Embryonic facial prominence (tissue), 1 donor: Measurements from ENCODE around the gene ASIC3.

Experiments
- DNase-seq: peaks from one replicate; pipeline ENCODE4 v3.0.0-alpha.2; 2016; ENCODE audit errors: extremely low spot score

Gene ASIC3

GRCh38 chr7:151056666-151057505 is 8.6 kb downstream of the ASIC3 start:
- no peak for DNase-seq

DNA sequence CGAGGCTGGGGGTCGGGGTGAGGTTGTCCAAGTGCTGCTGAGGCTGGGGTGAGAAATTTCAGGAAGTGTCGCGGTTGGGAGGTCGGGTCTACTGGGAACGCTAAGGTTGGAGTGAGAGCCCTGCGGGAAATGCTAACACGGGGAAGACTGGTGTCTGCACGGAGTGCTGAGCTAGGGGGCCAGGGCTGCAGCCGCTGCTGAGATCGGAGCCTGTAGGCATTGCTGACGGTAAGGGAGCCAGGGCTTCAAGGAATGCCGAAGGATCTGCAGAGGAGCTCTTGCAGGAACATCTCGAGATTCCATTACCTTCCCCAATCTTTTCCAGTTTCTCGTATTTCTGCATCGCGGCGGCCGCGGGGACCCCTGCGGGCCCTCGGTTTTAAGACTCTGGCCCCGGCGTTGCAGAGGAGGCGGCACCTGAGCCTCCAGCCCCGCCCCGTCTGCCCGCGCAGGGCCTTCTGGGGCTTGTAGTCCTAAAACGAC is 9.2 kb downstream of the ASIC3 start, which contains the start of gene CDK5:
Gene CDK5, minus strand, starts transcription at position 392 of the 483 bp plus-strand sequence. Its CDS starts 49 bp downstream, at position 343.
- DNase-seq: no peak

DNA sequence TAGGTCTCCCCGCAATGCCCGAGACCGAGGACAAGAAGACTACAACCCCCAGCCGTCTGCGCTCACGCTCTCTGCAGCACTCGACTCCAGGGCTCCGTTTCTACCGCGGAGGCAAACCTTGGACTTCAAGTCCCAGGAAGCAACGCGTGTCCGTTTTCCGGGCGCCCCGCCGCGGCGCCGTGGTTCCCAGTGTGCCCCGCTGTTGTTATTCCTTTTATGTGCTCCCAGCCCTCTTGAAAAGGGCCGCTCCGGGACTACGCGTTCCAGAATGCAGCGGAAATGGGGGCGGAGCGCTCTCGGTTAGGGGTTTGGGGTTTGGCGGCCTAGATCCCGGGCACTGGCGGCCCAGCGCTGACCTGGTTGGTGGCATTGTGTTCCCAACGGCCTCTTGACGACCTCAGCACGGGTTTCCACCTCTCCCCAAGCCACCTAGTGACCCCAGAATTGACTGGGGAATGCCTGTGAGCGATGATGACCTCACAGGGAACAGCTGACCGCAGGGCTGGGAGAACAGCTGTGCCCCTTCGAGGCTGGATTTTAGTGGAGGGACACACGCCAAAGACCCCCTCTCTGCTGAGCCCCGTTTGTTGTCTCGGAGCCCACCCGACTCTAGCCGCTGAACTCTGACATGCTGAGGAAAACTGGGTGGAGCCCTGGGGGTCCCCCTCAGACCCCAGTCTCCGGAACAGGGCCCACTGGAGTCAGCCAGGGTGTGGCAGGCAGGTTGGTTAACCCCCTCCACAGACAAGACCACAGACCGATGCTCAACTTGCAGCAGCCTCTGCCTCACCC is 9.9 kb downstream of the ASIC3 start:
- peak; percentile 100 for DNase-seq

DNA sequence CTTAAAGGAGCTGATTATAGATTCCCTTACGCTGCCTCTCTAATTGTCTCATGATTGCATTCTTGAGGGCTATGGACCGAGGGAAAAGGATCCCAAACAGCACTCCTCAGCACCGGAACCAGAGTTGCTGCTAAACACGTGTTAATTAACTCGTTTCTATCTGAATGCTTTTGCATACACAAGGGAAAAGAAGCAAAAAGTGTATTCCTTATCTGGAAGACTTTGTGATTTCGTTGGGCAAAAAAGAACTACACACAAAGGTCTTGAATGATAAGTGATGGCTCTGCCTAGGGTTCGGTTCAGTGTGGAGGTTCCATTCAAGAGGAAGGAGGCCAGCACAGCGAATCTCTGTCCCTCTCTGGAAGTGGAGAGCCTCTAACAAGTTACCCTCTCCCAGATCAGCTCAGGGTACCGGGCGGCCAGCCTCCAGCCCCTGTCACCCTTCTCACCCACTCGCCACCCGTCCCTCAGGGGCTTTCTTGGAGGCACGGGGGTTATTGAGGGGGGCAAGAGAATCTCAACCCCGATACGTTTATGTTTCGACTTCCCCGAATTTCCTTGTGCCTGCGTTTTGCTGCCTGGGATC is 10.5 kb downstream of the ASIC3 start:
- DNase-seq: peak; percentile 49

DNA sequence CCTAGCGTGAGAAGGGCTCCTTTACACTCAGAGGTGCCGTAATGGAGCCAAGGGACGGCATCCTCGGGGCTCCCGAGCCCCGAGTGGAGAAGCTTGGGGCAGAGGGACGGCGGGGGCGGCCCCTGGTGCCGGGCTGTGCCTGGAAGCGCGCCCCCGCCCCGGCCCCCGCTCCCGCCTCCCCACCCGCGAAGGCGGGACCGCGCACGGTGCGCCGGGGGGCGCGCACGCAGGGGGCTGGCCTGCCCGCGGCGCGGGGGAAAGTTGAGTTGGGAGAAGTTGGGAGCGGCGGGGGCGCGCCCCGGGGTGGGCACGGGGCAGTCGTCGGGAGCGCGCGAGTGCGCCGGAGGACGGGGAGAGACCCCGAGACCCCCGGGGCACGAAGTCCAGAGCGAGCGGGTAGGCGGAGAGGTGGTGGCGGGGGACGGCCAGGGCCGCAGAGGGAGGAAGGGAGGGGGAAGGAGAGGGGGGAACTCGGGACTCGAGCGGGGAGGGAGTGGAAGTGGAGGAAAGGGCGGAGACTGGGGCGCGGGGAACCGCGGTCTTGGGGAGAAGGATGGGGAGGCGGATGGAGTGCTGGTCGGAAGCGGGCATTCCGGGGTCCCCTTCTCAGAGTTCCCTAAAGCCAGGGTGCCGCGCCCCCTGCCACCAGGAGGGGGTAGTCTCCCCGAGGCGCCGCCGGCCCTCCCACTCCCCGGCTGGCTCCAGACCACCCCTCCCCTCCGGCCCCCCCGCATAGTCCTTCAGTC is 11.2 kb downstream of the ASIC3 start, which contains the start of gene SLC4A2:
Gene SLC4A2, plus strand, starts transcription at position 223 of the 746 bp plus-strand sequence. CDS start 2,399 bp downstream, outside the sequence.
- peak; percentile 27 for DNase-seq

DNA sequence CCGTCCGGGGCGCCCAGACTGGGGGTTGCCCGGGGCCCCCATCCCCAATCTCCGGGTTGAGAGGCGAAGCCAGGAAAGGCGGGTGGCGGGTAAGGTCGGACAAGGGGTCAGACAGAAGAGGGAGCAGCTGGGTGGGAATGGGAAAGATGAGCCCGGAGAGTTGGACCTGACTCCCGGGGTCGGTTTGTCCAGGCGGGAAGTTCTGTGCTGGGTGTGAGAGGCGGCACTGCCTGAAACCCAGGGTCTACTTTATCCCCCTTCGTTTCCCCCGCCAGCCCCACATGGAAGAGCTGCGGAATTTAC is 11.7 kb downstream of the ASIC3 start:
- no peak for DNase-seq

GRCh38 chr7:151060416-151061212 is 12.3 kb downstream of the ASIC3 start:
- no peak for DNase-seq

- no peak for DNase-seq
Observed at GRCh38 chr7:151061213-151062110, 13.1 kb downstream of the ASIC3 start.

- no peak for DNase-seq
Observed at GRCh38 chr7:151062111-151062398, 13.7 kb downstream of the ASIC3 start.

DNA sequence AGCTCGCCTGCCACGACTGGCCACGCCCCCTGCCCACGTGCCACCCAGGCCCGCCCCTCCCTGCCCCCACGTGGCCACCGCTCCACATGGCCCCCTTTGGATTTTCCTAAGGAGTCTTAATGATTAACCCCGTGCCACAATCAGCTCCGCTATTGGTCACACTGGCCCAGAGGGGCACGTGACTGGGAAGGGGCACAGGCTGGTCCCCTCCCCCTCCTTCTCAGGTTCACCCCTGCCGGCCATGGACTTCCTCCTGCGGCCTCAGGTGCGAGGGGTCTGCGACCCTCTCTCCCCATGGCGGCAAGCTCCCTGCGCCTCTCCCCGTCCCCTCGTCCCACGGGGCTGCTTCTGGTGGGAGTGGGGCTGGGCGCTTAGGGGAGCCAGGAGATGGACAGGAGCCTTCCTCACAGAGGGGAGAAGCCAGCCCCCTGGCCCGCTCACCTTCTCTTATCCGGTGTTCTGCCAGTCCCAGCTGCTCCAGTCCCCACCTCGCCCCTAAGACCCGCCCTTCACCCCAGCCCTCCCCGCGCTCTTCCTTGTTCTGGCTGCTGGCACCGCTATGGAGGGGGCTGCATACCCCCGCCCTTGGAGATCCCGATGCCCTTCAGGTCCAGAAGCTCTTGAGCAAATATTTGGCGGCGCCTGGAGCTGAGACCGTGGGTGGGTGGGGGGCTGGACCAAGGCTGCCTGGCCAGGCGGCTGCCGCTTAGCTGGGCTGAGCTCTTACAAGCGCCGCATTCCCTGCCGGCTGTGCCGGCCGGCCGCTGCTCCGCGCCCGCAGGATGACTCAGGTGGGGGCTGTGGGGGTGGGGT is 14.3 kb downstream of the ASIC3 start:
- no peak for DNase-seq

DNA sequence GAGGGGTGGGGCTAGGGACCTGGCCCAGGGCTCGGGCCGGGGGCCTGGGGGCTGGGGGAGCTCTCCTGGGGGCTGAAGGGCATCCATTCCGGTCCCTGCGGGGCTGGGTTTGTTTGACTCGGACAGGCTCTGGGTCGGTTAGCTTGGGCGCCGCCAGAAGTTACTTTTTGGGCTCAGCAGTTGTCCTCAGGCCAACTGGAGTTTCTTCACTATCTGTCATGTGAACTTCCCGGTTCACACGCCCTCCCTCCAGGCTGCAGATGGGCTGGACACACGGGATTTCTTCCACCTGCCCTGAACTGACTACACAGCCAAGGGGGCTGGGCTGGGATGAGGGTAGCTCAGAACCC is 14.9 kb downstream of the ASIC3 start:
- DNase-seq: no peak

GRCh38 chr7:151064454-151064853 is 16.1 kb downstream of the ASIC3 start:
- DNase-seq: no peak

DNA sequence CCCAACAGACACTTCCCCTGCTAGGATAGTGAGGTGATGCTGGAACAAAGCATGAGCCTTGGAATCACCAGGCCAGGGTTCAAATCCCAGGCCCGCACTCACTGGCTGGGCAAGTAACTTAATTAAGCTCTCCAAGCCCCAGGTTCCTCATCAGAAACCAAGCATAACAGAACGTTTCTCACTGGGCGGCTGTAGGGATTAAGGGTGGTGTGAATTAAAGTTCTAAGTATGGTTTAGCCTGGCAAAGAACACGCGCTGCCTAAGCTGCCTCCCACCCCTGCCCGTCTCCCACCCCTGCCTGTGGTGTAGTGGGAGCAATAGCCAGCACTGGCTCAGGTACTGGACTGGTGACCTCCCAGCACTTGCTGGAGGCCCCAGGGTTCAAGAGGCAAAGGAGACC is 16.7 kb downstream of the ASIC3 start:
- DNase-seq: no peak

DNA sequence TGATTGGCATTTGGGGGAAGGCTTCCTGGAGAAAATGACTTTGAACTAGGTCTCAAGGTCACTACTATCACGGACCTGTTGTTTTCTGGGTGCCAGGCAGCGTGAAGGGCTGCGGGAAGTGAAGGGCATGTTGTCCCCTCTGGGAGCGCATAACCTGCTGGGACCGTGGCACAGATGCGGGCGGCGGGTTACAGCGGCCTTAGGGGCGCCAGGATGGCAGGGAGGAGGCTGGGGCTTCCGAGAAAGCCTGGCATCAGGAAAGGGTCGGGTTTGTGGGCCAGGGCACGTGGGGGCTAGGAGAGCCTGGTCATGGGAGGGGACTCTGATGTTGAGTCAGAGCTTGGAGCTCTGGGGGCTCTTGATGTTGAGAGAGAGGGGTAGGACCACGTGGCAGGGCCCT is 17.2 kb downstream of the ASIC3 start:
- DNase-seq: no peak

GRCh38 chr7:151066273-151066974 is 18.1 kb downstream of the ASIC3 start:
- DNase-seq: no peak

DNA sequence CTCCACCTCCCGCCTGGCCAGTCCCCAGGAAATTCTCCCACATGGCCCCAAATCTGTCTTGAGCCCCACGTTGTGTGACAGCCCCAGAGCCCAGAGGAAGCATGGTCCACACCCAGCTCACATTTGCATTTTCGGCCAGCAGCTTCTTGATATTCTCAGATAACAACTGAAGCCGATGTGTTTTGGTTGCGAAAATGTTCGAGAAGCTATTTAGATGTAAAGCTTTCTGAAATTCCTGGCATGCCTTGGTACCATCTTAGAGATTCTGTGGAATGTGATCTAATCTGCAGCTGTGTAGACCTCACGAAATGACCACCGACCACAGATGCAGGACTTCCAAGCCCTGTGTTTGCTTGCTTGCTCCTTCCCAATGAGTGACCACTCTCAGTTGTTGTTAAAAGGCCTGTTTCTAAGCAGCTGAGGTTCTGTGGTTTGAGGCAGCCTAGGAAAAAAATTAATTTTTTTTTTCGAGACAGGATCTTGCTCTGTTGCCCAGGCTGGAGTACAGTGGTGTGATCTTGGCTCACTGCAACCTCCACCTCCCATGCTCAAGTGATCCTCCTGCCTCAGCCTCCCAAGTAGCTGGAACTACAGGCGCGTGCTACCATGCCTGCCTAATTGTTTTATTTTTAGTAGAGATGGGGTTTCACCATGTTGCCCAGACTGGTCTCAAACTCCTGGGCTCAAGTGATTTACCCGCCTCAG is 19.9 kb downstream of the ASIC3 start:
- no peak for DNase-seq

- no peak for DNase-seq
Observed at GRCh38 chr7:151069841-151070573, 21.7 kb downstream of the ASIC3 start.
